ENCODE results near the gene RERG. TPM values are rescaled to one million over a fixed set of nuclear protein-coding genes. Genes with fewer than 3 reads are reported as not detected.
A peak's percentile ranks its signal among the peaks of the same experiment; 100 is the strongest.

Gene RERG
- total and polyA plus RNA-seq, 2 donors from 2014 or later = 29.3 to 44.7 TPM

GRCh38 chr12:15122344-15122743 is 98.9 kb downstream of the RERG start:
- peaks cover 0 to 1% (median 0%) of the 10 kb centered on the region in 3 donors for H3K4me1 ChIP-seq (ENCODE audit: control insufficient read depth in 2 of 3, insufficient read depth in 2 of 3, low read depth in 1 of 3, low read length in 3 of 3)
- FAIRE-seq (no peak), DNase-seq (peak in 1 of 5 donors; percentile 24)
- H3K9ac ChIP-seq (ENCODE audit: low read length in 3 of 3) = no peak overlapping the region
- no peak for TF ChIP-seq CTCF (IDR thresholded peaks at IDR 0.05; ENCODE audit: borderline replicate concordance, extremely low read depth, insufficient read depth)
- intact Hi-C loops (cut with DNase I) = no loop called here
- H3K4me3 ChIP-seq (ENCODE audit: low read length in 3 of 3) = no peak overlapping the region
- no peaks in the 10 kb centered on the region for H3K9me3 ChIP-seq (ENCODE audit: control insufficient read depth in 2 of 3, insufficient read depth in 1 of 3, low read length in 3 of 3)
- no peak overlapping the region for H3K27ac ChIP-seq (ENCODE audit: low read depth in 2 of 2, low read length in 2 of 2)
- no peaks in the 10 kb centered on the region for H3K36me3 ChIP-seq (ENCODE audit: control insufficient read depth in 2 of 3, insufficient read depth in 3 of 3, low read length in 3 of 3)
- no peaks in the 10 kb centered on the region for H3K27me3 ChIP-seq (ENCODE audit: control insufficient read depth, insufficient read depth, low read length)

GRCh38 chr12:15118955-15119354 is 102.3 kb downstream of the RERG start:
- H3K36me3 ChIP-seq (ENCODE audit: control insufficient read depth in 2 of 3, insufficient read depth in 3 of 3, low read length in 3 of 3) = no peaks in the 10 kb centered on the region
- no peak overlapping the region for H3K4me3 ChIP-seq (ENCODE audit: low read length in 3 of 3)
- TF ChIP-seq CTCF (IDR thresholded peaks at IDR 0.05; ENCODE audit: borderline replicate concordance, extremely low read depth, insufficient read depth) = no peak
- peaks cover 0 to 6% (median 0%) of the 10 kb centered on the region in 3 donors for H3K4me1 ChIP-seq (ENCODE audit: control insufficient read depth in 2 of 3, insufficient read depth in 2 of 3, low read depth in 1 of 3, low read length in 3 of 3)
- no peak for DNase-seq
- FAIRE-seq = no peak
- intact Hi-C loops (cut with DNase I) = no loop called here
- H3K27ac ChIP-seq (ENCODE audit: low read depth in 2 of 2, low read length in 2 of 2) = no peak overlapping the region
- H3K9me3 ChIP-seq (ENCODE audit: control insufficient read depth in 2 of 3, insufficient read depth in 1 of 3, low read length in 3 of 3) = no peaks in the 10 kb centered on the region
- H3K9ac ChIP-seq (ENCODE audit: low read length in 3 of 3) = no peak overlapping the region
- H3K27me3 ChIP-seq (ENCODE audit: control insufficient read depth, insufficient read depth, low read length) = no peaks in the 10 kb centered on the region

GRCh38 chr12:15116983-15117382 is 104.2 kb downstream of the RERG start:
- Histone ChIP-seq H3K4me3 (ENCODE audit: low read length in 3 of 3) (no peak overlapping the region), H3K27me3 (ENCODE audit: control insufficient read depth, insufficient read depth, low read length) (no peaks in the 10 kb centered on the region), H3K9ac (ENCODE audit: low read length in 3 of 3) (no peak overlapping the region), H3K9me3 (ENCODE audit: control insufficient read depth in 2 of 3, insufficient read depth in 1 of 3, low read length in 3 of 3) (no peaks in the 10 kb centered on the region), H3K27ac (ENCODE audit: low read depth in 2 of 2, low read length in 2 of 2) (peak overlapping the region in 1 of 2 donors; percentile 17), H3K4me1 (ENCODE audit: control insufficient read depth in 2 of 3, insufficient read depth in 2 of 3, low read depth in 1 of 3, low read length in 3 of 3) (peaks cover 0 to 6% (median 0%) of the 10 kb centered on the region in 3 donors), H3K36me3 (ENCODE audit: control insufficient read depth in 2 of 3, insufficient read depth in 3 of 3, low read length in 3 of 3) (no peaks in the 10 kb centered on the region)
- TF ChIP-seq CTCF (IDR thresholded peaks at IDR 0.05; ENCODE audit: borderline replicate concordance, extremely low read depth, insufficient read depth) = no peak
- no peak for FAIRE-seq
- DNase-seq = no peak
- intact Hi-C loops (cut with DNase I) = no loop called here

GRCh38 chr12:15116086-15116485 is 105.1 kb downstream of the RERG start:
- DNase-seq (peak in 1 of 5 donors; percentile 22), FAIRE-seq (no peak)
- H3K27ac ChIP-seq (ENCODE audit: low read depth in 2 of 2, low read length in 2 of 2) = no peak overlapping the region
- no peak for TF ChIP-seq CTCF (IDR thresholded peaks at IDR 0.05; ENCODE audit: borderline replicate concordance, extremely low read depth, insufficient read depth)
- intact Hi-C loops (cut with DNase I) = no loop called here
- H3K4me3 ChIP-seq (ENCODE audit: low read length in 3 of 3) = peak overlapping the region in 1 of 3 donors; percentile 11
- no peak overlapping the region for H3K9ac ChIP-seq (ENCODE audit: low read length in 3 of 3)
- H3K27me3 ChIP-seq (ENCODE audit: control insufficient read depth, insufficient read depth, low read length) = no peaks in the 10 kb centered on the region
- H3K4me1 ChIP-seq (ENCODE audit: control insufficient read depth in 2 of 3, insufficient read depth in 2 of 3, low read depth in 1 of 3, low read length in 3 of 3) = peaks cover 0 to 6% (median 0%) of the 10 kb centered on the region in 3 donors
- H3K9me3 ChIP-seq (ENCODE audit: control insufficient read depth in 2 of 3, insufficient read depth in 1 of 3, low read length in 3 of 3) = no peaks in the 10 kb centered on the region
- no peaks in the 10 kb centered on the region for H3K36me3 ChIP-seq (ENCODE audit: control insufficient read depth in 2 of 3, insufficient read depth in 3 of 3, low read length in 3 of 3)
